Measurements from ENCODE around the gene EDDM3A. TPM values are rescaled to one million over a fixed set of nuclear protein-coding genes. Genes with fewer than 3 reads are reported as not detected.

The EDDM3A gene
- total and polyA plus RNA-seq, 2 experiments from 2014 or later, result not detected

DNA sequence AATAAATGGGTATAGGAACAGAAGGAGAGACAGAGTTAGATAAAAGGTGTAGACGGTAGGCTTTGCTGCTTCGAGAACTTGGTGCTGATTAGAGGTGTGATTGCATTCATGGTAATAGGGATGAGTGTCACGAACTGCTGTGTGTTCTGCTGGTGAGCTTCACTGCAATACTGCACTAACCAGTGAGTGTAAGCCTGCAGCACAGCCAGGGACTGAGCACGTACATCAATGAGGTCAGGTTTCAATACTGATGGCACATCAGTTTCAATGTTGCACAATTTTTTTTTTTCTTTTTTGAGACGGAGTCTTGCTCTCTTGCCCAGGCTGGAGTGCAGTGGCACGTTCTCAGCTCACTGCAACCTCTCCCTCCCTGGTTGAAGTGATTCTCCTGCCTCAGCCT, 24.9 kb upstream of the EDDM3A start (continued):
- TF ChIP-seq, protein P1, sequence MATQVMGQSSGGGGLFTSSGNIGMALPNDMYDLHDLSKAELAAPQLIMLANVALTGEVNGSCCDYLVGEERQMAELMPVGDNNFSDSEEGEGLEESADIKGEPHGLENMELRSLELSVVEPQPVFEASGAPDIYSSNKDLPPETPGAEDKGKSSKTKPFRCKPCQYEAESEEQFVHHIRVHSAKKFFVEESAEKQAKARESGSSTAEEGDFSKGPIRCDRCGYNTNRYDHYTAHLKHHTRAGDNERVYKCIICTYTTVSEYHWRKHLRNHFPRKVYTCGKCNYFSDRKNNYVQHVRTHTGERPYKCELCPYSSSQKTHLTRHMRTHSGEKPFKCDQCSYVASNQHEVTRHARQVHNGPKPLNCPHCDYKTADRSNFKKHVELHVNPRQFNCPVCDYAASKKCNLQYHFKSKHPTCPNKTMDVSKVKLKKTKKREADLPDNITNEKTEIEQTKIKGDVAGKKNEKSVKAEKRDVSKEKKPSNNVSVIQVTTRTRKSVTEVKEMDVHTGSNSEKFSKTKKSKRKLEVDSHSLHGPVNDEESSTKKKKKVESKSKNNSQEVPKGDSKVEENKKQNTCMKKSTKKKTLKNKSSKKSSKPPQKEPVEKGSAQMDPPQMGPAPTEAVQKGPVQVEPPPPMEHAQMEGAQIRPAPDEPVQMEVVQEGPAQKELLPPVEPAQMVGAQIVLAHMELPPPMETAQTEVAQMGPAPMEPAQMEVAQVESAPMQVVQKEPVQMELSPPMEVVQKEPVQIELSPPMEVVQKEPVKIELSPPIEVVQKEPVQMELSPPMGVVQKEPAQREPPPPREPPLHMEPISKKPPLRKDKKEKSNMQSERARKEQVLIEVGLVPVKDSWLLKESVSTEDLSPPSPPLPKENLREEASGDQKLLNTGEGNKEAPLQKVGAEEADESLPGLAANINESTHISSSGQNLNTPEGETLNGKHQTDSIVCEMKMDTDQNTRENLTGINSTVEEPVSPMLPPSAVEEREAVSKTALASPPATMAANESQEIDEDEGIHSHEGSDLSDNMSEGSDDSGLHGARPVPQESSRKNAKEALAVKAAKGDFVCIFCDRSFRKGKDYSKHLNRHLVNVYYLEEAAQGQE (IDR thresholded peaks at IDR 0.05; ENCODE audit: unreplicated experiment), result no peak
- TF ChIP-seq ZNF114 (CRISPR knock-in tag; IDR thresholded peaks at IDR 0.05), result no peak

GRCh38 chr14:20722016-20722415, 23.7 kb upstream of the EDDM3A start:
- H3K27me3 ChIP-seq (ENCODE audit: insufficient read depth), result peaks cover 18% of the 10 kb centered on the region; the same call in 1 of the 2 replicates
- TF ChIP-seq NANOG (IDR thresholded peaks at IDR 0.05; ENCODE audit: borderline replicate concordance) (no peak), ZNF114 (CRISPR knock-in tag; IDR thresholded peaks at IDR 0.05) (no peak), ETS1 (IDR thresholded peaks at IDR 0.05) (no peak), EZH2phosphoT487 (IDR thresholded peaks at IDR 0.05; ENCODE audit: unreplicated experiment) (no peak), POLR2AphosphoS5 (IDR thresholded peaks at IDR 0.05; ENCODE audit: low read depth) (no peak), JUNB (IDR thresholded peaks at IDR 0.05; ENCODE audit: unreplicated experiment) (no peak), EZH2 (IDR thresholded peaks at IDR 0.05; ENCODE audit: low read depth, unreplicated experiment) (no peak), ZNF331 (CRISPR knock-in tag; IDR thresholded peaks at IDR 0.05; ENCODE audit: low read depth) (no peak), CREB1 (CRISPR knock-in tag; IDR thresholded peaks at IDR 0.05; ENCODE audit: low read depth) (no peak)
- TF ChIP-seq, protein P2, sequence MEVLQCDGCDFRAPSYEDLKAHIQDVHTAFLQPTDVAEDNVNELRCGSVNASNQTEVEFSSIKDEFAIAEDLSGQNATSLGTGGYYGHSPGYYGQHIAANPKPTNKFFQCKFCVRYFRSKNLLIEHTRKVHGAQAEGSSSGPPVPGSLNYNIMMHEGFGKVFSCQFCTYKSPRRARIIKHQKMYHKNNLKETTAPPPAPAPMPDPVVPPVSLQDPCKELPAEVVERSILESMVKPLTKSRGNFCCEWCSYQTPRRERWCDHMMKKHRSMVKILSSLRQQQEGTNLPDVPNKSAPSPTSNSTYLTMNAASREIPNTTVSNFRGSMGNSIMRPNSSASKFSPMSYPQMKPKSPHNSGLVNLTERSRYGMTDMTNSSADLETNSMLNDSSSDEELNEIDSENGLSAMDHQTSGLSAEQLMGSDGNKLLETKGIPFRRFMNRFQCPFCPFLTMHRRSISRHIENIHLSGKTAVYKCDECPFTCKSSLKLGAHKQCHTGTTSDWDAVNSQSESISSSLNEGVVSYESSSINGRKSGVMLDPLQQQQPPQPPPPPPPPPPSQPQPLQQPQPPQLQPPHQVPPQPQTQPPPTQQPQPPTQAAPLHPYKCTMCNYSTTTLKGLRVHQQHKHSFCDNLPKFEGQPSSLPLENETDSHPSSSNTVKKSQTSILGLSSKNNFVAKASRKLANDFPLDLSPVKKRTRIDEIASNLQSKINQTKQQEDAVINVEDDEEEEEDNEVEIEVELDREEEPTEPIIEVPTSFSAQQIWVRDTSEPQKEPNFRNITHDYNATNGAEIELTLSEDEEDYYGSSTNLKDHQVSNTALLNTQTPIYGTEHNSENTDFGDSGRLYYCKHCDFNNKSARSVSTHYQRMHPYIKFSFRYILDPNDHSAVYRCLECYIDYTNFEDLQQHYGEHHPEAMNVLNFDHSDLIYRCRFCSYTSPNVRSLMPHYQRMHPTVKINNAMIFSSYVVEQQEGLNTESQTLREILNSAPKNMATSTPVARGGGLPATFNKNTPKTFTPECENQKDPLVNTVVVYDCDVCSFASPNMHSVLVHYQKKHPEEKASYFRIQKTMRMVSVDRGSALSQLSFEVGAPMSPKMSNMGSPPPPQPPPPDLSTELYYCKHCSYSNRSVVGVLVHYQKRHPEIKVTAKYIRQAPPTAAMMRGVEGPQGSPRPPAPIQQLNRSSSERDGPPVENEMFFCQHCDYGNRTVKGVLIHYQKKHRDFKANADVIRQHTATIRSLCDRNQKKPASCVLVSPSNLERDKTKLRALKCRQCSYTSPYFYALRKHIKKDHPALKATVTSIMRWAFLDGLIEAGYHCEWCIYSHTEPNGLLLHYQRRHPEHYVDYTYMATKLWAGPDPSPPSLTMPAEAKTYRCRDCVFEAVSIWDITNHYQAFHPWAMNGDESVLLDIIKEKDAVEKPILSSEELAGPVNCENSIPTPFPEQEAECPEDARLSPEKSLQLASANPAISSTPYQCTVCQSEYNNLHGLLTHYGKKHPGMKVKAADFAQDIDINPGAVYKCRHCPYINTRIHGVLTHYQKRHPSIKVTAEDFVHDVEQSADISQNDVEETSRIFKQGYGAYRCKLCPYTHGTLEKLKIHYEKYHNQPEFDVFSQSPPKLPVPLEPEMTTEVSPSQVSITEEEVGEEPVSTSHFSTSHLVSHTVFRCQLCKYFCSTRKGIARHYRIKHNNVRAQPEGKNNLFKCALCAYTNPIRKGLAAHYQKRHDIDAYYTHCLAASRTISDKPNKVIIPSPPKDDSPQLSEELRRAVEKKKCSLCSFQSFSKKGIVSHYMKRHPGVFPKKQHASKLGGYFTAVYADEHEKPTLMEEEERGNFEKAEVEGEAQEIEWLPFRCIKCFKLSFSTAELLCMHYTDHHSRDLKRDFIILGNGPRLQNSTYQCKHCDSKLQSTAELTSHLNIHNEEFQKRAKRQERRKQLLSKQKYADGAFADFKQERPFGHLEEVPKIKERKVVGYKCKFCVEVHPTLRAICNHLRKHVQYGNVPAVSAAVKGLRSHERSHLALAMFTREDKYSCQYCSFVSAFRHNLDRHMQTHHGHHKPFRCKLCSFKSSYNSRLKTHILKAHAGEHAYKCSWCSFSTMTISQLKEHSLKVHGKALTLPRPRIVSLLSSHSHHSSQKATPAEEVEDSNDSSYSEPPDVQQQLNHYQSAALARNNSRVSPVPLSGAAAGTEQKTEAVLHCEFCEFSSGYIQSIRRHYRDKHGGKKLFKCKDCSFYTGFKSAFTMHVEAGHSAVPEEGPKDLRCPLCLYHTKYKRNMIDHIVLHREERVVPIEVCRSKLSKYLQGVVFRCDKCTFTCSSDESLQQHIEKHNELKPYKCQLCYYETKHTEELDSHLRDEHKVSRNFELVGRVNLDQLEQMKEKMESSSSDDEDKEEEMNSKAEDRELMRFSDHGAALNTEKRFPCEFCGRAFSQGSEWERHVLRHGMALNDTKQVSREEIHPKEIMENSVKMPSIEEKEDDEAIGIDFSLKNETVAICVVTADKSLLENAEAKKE (CRISPR knock-in tag; IDR thresholded peaks at IDR 0.05), result no peak
- TF ChIP-seq, protein P1 (IDR thresholded peaks at IDR 0.05; ENCODE audit: unreplicated experiment), result no peak

More at GRCh38 chr14:20722016-20722415, 23.7 kb upstream of the EDDM3A start:
- no peaks in the 10 kb centered on the region for H3F3A ChIP-seq (replicated peaks; ENCODE audit: low read depth)
- peaks cover 11% of the 10 kb centered on the region for H3K9me2 ChIP-seq (ENCODE audit: insufficient read depth)
- H3K4me3 Mint-ChIP-seq, result no peak overlapping the region
- H3K27ac Mint-ChIP-seq, result no peak overlapping the region
- DNase-seq (ENCODE audit: low spot score), result no peak
- no peak overlapping the region for H2AFZ ChIP-seq
- H3K79me2 ChIP-seq (replicated peaks; ENCODE audit: insufficient read depth), result no peaks in the 10 kb centered on the region
- H3K4me2 ChIP-seq, result no peak overlapping the region
- no peak for ATAC-seq
- no peak overlapping the region for H3K4me3 ChIP-seq
- peaks cover 9% of the 10 kb centered on the region; the same call in 2 of the 3 replicates for H3K9me3 Mint-ChIP-seq
- no peaks in the 10 kb centered on the region; the same call in 2 of the 3 replicates for H3K4me1 Mint-ChIP-seq
- H3K27me3 Mint-ChIP-seq (ENCODE audit: insufficient read depth, low read depth, poor library complexity), result peaks cover 13% of the 10 kb centered on the region
- no peaks in the 10 kb centered on the region for H3K4me1 ChIP-seq (ENCODE audit: insufficient read depth)
- H4K20me1 ChIP-seq (replicated peaks; ENCODE audit: insufficient read depth), result no peaks in the 10 kb centered on the region
- no peaks in the 10 kb centered on the region for H3K36me3 ChIP-seq (ENCODE audit: insufficient read depth)
- no peak overlapping the region for H3K27ac ChIP-seq (ENCODE audit: low read depth)
- no peaks in the 10 kb centered on the region; the same call in 2 of the 3 replicates for H3K36me3 Mint-ChIP-seq (ENCODE audit: low read depth)
